Measurements from ENCODE around the gene ZC3H4. TPM values are rescaled to one million over a fixed set of nuclear protein-coding genes. Genes with fewer than 3 reads are reported as not detected.

Gene ZC3H4
- total and polyA plus RNA-seq, 2 of the 8 experiments (the other 6 are each of a cell fraction or from before 2014, with no cell fraction given) = 6.6 to 92.0 TPM

DNA sequence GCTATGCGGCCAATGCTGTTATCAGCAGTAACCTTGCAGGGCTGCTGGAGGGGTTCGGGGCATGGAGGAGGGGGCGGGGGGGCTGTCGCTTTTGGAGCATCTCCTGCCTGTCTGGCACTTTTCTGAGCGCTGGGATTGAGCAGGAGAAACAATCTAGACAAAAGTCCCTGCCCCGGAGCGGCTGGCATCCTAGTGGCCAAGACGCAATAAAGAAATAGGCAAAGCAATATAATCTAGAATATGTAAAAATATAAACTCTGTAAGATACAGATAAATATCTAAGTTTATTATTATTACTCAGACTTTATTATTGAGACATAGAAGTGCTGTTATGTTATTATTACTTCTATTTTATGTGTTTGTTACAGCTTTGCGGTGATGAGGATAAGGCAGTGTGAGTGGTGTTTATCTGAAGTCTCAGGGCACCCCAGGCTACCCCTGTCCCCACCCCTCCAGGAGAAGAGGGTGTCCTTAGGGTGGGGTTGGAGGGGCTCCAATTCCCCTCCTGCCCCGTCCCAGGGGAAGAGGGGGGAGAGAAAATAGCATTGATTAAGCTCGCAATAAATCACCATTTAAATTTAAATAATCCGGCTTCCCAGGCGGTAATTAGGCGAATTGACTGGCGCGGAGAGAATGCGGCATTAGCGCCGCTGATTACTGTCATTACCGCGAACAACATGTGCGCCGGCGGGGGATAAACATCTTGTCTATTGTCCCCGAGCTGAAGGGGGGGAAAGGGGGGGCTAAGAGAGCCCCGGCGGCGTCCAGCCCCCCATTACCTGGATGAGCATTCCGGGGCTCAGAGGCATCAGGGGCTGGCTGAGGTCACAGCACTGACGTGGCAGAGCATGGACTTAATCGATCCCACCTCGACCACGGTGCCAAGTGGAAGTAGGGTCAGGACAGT is 90.8 kb downstream of the ZC3H4 start:
- CTCF ChIA-PET (ENCODE audit: partially characterized antibody) = interaction anchor here (0.8 to 3.7 kb wide), 6 partner anchors 10 to 225 kb away, joined by 3 to 42 read pairs (median 5); no protein-coding TSS in a partner anchor
- H3K4me2 ChIP-seq (ENCODE audit: insufficient read depth in 1 of 2, low read depth in 2 of 2, low read length in 2 of 2) = peak overlapping the region; percentile 55 to 69
- peaks cover 24 to 53% (median 50%) of the 10 kb centered on the region in 4 experiments for H3K27me3 ChIP-seq (replicated peaks in 1 of 4; ENCODE audit: control insufficient read depth in 3 of 4, extremely low read depth in 1 of 4, insufficient read depth in 3 of 4, low read length in 3 of 4)

More for the DNA sequence above, 90.8 kb downstream of the ZC3H4 start:
- H4K5ac ChIP-seq (ENCODE audit: insufficient read length, low read depth, low read length) = no peak overlapping the region
- H3K23ac ChIP-seq (ENCODE audit: insufficient read length) = no peak overlapping the region
- no peak overlapping the region; a peak in 1 of 7 replicates for H3K9ac ChIP-seq (replicated peaks in 1 of 4; ENCODE audit: extremely low read depth in 1 of 4, low read depth in 3 of 4, low read length in 3 of 4)
- POLR2A ChIA-PET (ENCODE audit: partially characterized antibody) = interaction anchor here (0.9 to 1.5 kb wide), 7 partner anchors 9 to 221 kb away, joined by 3 to 4 read pairs (median 3); partner anchors contain the start of gene TMEM160
- no peak overlapping the region for H2BK120ac ChIP-seq (replicated peaks; ENCODE audit: low read depth, low read length)
- no peak overlapping the region for H2BK12ac ChIP-seq (ENCODE audit: low read depth, low read length)
- no peak overlapping the region for H2AFZ ChIP-seq (ENCODE audit: low read length)
- H3K23me2 ChIP-seq (ENCODE audit: low read depth, low read length) = peaks cover 15% of the 10 kb centered on the region; the same call in 1 of the 2 replicates
- FAIRE-seq (no peak), DNase-seq (ENCODE audit: low read depth in 1 of 2, low spot score in 2 of 2) (no peak)
- no peak overlapping the region for H2BK15ac ChIP-seq (ENCODE audit: low read length)
- H2AK5ac ChIP-seq (ENCODE audit: low read depth, low read length) = no peak overlapping the region
- H3K79me2 ChIP-seq (ENCODE audit: control insufficient read depth in 1 of 2, insufficient read depth in 2 of 2, low read length in 2 of 2) = no peaks in the 10 kb centered on the region
- H4K91ac ChIP-seq (replicated peaks; ENCODE audit: insufficient read length, low read length) = no peak overlapping the region
- no peak overlapping the region for H2BK5ac ChIP-seq (ENCODE audit: low read depth, low read length)
- no peaks in the 10 kb centered on the region for H3K79me1 ChIP-seq (ENCODE audit: low read depth, low read length)
- WGBS, 2 experiments (ENCODE audit: extremely low coverage in 1 of 2, insufficient coverage in 1 of 2, insufficient read length in 1 of 2, insufficient replicate concordance in 2 of 2, low coverage in 1 of 2, low lambda C conversion rate in 2 of 2, missing lambda C conversion rate in 1 of 2) = 26% methylated on average over 33 of the region's 33 CpGs; no CpG with 5 or more reads in 1 of the 2 experiments
- no peak overlapping the region for H2BK20ac ChIP-seq (ENCODE audit: low read length)
- peak overlapping the region in 3 of 4 experiments; percentile 24 to 51 (median 34); a peak in 5 of 8 replicates for H3K4me3 ChIP-seq (ENCODE audit: extremely low read depth in 1 of 4, insufficient read depth in 2 of 4, low read depth in 3 of 4, low read length in 4 of 4)
- H3K18ac ChIP-seq (ENCODE audit: extremely low read depth, low read length) = no peak overlapping the region
- no peak overlapping the region for H4K8ac ChIP-seq (ENCODE audit: extremely low read depth, insufficient read depth, low read length)
- H3K9me3 ChIP-seq (ENCODE audit: insufficient read depth in 2 of 2, low read depth in 1 of 2, low read length in 1 of 2) = no peaks in the 10 kb centered on the region
- peaks cover 0 to 22% (median 12%) of the 10 kb centered on the region in 4 experiments; a peak in 6 of 7 replicates for H3K4me1 ChIP-seq (replicated peaks in 1 of 4; ENCODE audit: control insufficient read depth in 3 of 4, insufficient read depth in 4 of 4, low read length in 3 of 4)
- H3K56ac ChIP-seq (replicated peaks; ENCODE audit: insufficient read length, low read depth, low read length) = no peak overlapping the region
- no peaks in the 10 kb centered on the region for H3K36me3 ChIP-seq (ENCODE audit: control insufficient read depth in 2 of 4, insufficient read depth in 4 of 4, low read length in 3 of 4)
- no peak overlapping the region for H3K4ac ChIP-seq (replicated peaks; ENCODE audit: insufficient read length, low read depth, low read length)
- no peak overlapping the region for H3K14ac ChIP-seq (ENCODE audit: insufficient read length)
- peaks cover 3% of the 10 kb centered on the region in 2 experiments for H4K20me1 ChIP-seq (replicated peaks in 1 of 2; ENCODE audit: control insufficient read depth in 1 of 2, insufficient read depth in 2 of 2, low read length in 2 of 2)
- H3K27ac ChIP-seq (ENCODE audit: low read depth, low read length) = no peak overlapping the region
